ENCODE results near the gene OPRM1. TPM values are rescaled to one million over a fixed set of nuclear protein-coding genes. Genes with fewer than 3 reads are reported as not detected.
A peak's percentile ranks its signal among the peaks of the same experiment; 100 is the strongest.

Gene OPRM1
- total RNA-seq, 1 donor from 2014 or later: not detected

DNA sequence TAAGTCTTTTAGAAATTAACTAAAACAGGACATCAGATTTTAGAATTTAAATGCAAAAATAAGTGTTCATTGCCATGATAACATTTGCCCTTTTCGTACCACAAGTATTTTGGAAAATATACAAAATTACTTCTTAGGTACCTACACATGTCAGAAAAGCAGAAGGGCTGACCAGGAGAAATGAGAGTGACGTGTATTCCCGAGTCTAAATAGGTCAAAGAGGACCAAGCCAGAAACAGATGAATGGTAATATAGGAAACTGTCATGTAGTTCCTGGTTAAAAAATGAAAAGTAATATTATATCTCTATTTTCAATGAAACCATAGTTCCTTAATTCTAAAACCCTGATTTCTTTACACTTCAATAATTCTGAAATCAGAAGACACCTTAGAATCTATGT, 191.4 kb downstream of the OPRM1 start:
- Histone ChIP-seq H3K36me3 (ENCODE audit: control insufficient read depth, insufficient read depth, low read length) (no peaks in the 10 kb centered on the region), H3K4me3 (ENCODE audit: low read depth, low read length) (no peak overlapping the region), H3K27me3 (ENCODE audit: control insufficient read depth, insufficient read depth, low read length) (no peaks in the 10 kb centered on the region)
- TF ChIP-seq, protein P1, sequence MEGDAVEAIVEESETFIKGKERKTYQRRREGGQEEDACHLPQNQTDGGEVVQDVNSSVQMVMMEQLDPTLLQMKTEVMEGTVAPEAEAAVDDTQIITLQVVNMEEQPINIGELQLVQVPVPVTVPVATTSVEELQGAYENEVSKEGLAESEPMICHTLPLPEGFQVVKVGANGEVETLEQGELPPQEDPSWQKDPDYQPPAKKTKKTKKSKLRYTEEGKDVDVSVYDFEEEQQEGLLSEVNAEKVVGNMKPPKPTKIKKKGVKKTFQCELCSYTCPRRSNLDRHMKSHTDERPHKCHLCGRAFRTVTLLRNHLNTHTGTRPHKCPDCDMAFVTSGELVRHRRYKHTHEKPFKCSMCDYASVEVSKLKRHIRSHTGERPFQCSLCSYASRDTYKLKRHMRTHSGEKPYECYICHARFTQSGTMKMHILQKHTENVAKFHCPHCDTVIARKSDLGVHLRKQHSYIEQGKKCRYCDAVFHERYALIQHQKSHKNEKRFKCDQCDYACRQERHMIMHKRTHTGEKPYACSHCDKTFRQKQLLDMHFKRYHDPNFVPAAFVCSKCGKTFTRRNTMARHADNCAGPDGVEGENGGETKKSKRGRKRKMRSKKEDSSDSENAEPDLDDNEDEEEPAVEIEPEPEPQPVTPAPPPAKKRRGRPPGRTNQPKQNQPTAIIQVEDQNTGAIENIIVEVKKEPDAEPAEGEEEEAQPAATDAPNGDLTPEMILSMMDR (IDR thresholded peaks at IDR 0.05; ENCODE audit: insufficient read depth, low read length, severe bottlenecking): no peak
- FAIRE-seq (no peak), DNase-seq (ENCODE audit: low read depth) (no peak)

DNA sequence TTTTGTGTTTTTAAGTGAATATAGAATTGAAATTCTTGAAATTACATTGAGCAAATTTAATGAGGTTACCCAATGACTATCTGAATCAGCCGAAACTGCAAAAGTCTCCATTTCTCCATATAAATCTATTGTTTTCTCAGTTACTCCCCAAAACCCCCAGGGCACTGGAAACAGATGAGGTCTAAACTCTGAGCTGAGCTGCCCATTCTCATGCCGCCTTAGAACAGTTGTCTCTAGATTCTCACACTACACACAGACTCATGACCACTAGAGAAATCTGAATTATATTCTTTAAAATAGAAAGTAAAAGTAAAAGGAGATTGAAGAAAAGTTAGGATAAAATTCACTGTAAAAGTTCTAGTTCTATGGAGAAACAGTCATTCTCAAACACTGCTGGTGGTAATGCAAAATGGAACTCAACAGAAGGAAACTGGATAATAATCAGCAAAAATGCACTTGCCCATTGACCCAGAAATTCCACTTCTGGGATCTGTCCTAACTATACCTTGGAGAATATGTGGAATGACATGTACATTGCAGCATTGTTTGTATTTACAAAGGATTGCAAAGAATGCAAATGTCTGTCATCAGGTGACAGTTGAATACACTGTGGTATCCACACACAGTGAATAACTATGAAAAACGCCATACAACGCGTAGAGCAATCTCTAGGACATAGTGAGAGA, 192.0 kb downstream of the OPRM1 start:
- DNase-seq (ENCODE audit: low read depth) (no peak), FAIRE-seq (no peak)
- TF ChIP-seq, protein P1 (IDR thresholded peaks at IDR 0.05; ENCODE audit: insufficient read depth, low read length, severe bottlenecking): no peak
- H3K36me3 ChIP-seq (ENCODE audit: control insufficient read depth, insufficient read depth, low read length): no peaks in the 10 kb centered on the region
- H3K4me3 ChIP-seq (ENCODE audit: low read depth, low read length): no peak overlapping the region
- H3K27me3 ChIP-seq (ENCODE audit: control insufficient read depth, insufficient read depth, low read length): no peaks in the 10 kb centered on the region

DNA sequence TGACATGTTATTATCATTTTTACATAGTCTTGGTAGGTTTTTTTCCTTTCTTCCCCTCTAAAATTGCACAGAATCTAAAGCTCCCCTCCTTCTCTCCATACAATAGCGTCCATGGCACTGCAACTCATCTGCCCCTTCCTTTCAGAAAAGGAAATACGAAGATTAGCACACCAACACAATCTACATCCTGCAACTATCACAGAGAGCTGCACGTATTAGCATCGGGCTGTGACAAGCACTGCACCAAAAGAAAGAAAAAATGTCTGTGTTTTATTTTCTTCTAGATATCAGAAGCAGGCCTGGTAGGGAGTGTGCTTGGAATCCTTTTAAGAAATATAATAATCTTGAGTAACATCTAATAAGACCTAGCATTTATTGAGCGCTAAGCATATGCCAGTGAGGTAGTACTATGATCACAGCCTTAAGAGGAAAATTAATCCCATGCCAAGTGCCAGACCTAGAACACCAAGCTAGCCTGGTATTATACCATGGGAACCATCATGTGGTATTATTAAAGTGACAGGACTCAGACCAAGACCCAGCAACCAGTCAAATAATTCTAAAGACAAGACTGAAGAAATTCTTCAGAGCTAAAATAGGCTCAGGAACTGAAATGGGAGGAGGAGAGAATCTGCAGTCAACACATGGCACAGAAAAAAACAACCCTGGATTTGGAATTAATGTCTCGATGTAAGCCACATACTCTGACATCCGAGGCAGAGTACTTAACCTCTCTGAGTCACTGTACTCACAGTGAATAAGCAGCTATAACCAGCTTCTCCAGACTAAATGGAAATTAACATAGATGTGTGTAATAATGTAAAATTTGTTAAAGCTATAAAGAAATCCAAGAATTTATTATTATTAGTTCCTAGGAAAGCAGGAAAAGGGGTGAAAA, 193.2 kb downstream of the OPRM1 start:
- H3K36me3 ChIP-seq (ENCODE audit: control insufficient read depth, insufficient read depth, low read length): no peaks in the 10 kb centered on the region
- DNase-seq (ENCODE audit: low read depth) (peak; percentile 62), FAIRE-seq (no peak)
- TF ChIP-seq, protein P1 (IDR thresholded peaks at IDR 0.05; ENCODE audit: insufficient read depth, low read length, severe bottlenecking): no peak
- no peak overlapping the region for H3K4me3 ChIP-seq (ENCODE audit: low read depth, low read length)
- no peaks in the 10 kb centered on the region for H3K27me3 ChIP-seq (ENCODE audit: control insufficient read depth, insufficient read depth, low read length)

DNA sequence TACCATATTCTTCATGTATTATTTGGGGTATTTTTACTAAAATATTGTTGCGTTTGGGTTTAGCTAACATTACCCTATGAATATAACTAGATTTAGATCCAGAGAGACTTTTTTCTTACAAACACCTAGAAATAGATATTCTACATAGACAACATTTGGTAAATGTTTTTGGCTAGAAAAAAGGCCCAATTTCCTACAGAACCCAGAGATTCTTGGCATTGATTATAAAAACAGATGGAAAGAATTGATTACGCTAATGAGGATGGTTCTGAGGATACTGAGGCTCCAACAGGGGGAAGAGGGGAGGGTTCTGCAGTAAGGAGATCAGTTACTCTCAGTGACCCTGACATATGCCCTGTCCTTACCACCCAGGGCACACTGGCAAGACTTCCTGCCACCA, 194.3 kb downstream of the OPRM1 start:
- no peaks in the 10 kb centered on the region for H3K27me3 ChIP-seq (ENCODE audit: control insufficient read depth, insufficient read depth, low read length)
- H3K36me3 ChIP-seq (ENCODE audit: control insufficient read depth, insufficient read depth, low read length): no peaks in the 10 kb centered on the region
- TF ChIP-seq, protein P1 (IDR thresholded peaks at IDR 0.05; ENCODE audit: insufficient read depth, low read length, severe bottlenecking): no peak
- H3K4me3 ChIP-seq (ENCODE audit: low read depth, low read length): no peak overlapping the region
- FAIRE-seq (no peak), DNase-seq (ENCODE audit: low read depth) (no peak)

GRCh38 chr6:154234019-154234772, 195.2 kb downstream of the OPRM1 start:
- FAIRE-seq (no peak), DNase-seq (ENCODE audit: low read depth) (no peak)
- TF ChIP-seq, protein P1 (IDR thresholded peaks at IDR 0.05; ENCODE audit: insufficient read depth, low read length, severe bottlenecking): no peak

More at GRCh38 chr6:154234019-154234772, 195.2 kb downstream of the OPRM1 start:
- no peaks in the 10 kb centered on the region for H3K36me3 ChIP-seq (ENCODE audit: control insufficient read depth, insufficient read depth, low read length)
- no peaks in the 10 kb centered on the region for H3K27me3 ChIP-seq (ENCODE audit: control insufficient read depth, insufficient read depth, low read length)
- no peak overlapping the region for H3K4me3 ChIP-seq (ENCODE audit: low read depth, low read length)

Measured in bronchial epithelial cell (primary cell).